ENCODE data around the gene SLC39A11. TPM values are rescaled to one million over a fixed set of nuclear protein-coding genes. Genes with fewer than 3 reads are reported as not detected.
A peak's percentile ranks its signal among the peaks of the same experiment; 100 is the strongest.

SLC39A11 gene
- total and polyA plus RNA-seq, 2 of the 13 experiments (the other 11 are each of a cell fraction or from before 2014, with no cell fraction given) = 17.2 to 31.5 TPM

DNA sequence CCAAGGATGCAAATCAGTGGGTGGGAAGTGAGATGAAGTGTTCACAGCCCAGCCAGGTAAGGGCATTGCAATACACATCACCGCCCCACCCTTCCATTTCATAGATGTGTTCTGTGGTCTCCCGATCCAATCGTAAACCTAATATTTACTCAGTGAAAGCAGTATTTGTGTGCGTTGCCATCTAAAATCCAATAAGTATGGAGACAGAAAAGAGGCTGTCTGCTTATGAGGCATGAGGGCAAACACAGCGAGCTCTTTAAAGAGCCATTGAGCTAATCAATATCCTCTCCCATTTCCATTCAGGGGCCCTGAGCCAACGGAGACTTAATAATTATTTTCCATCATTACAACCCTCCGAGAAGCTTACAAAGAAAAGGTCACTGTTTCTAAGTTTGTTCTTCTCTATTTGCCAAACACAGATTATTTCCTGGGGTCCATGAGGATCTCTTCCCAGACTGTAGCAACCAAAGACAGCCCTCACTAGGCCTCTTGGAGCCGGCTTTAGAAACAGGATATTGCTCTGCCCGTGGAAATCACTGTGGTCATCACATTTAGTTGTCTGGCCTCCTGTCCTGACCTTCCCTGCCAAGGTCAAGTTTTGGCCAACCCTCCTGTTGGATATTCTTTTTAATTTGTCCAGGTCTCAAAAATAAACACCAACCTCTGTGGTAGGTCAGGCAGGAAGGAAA, 120.1 kb downstream of the SLC39A11 start (continued):
- TF ChIP-seq ZNF460 (CRISPR knock-in tag; IDR thresholded peaks at IDR 0.05; ENCODE audit: borderline replicate concordance) = no peak
- TF ChIP-seq SRSF4 (IDR thresholded peaks at IDR 0.05; ENCODE audit: low read depth, low read length, poor library complexity, severe bottlenecking) = no peak
- TF ChIP-seq CAMTA2 (CRISPR knock-in tag; IDR thresholded peaks at IDR 0.05; ENCODE audit: borderline replicate concordance) = no peak
- TF ChIP-seq ZNF605 (CRISPR knock-in tag; IDR thresholded peaks at IDR 0.05) = no peak; the same call in 1 of the 2 replicates
- TF ChIP-seq HDAC1 (CRISPR knock-in tag; IDR thresholded peaks at IDR 0.05) = peak; percentile 90
- no peak for TF ChIP-seq BCL3 (CRISPR knock-in tag; IDR thresholded peaks at IDR 0.05)
- no peak for TF ChIP-seq ZNF839 (CRISPR knock-in tag; IDR thresholded peaks at IDR 0.05; ENCODE audit: borderline replicate concordance)
- TF ChIP-seq, protein P1, sequence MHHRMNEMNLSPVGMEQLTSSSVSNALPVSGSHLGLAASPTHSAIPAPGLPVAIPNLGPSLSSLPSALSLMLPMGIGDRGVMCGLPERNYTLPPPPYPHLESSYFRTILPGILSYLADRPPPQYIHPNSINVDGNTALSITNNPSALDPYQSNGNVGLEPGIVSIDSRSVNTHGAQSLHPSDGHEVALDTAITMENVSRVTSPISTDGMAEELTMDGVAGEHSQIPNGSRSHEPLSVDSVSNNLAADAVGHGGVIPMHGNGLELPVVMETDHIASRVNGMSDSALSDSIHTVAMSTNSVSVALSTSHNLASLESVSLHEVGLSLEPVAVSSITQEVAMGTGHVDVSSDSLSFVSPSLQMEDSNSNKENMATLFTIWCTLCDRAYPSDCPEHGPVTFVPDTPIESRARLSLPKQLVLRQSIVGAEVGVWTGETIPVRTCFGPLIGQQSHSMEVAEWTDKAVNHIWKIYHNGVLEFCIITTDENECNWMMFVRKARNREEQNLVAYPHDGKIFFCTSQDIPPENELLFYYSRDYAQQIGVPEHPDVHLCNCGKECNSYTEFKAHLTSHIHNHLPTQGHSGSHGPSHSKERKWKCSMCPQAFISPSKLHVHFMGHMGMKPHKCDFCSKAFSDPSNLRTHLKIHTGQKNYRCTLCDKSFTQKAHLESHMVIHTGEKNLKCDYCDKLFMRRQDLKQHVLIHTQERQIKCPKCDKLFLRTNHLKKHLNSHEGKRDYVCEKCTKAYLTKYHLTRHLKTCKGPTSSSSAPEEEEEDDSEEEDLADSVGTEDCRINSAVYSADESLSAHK (CRISPR knock-in tag; IDR thresholded peaks at IDR 0.05; ENCODE audit: borderline replicate concordance) = no peak
- no peak for TF ChIP-seq EZH2 (conservative IDR thresholded peaks at IDR 0.05; ENCODE audit: low read depth, low read length)
- 0 out of 2 replicates have a peak, but pooled peaks have one; percentile 52 for TF ChIP-seq ZNF142 (CRISPR knock-in tag; IDR thresholded peaks at IDR 0.05)
- TF ChIP-seq PHB2 (IDR thresholded peaks at IDR 0.05; ENCODE audit: partially characterized antibody) = no peak
- TF ChIP-seq TBL1XR1 (IDR thresholded peaks at IDR 0.05; ENCODE audit: borderline replicate concordance, low read length, partially characterized antibody) = peak; percentile 34
- TF ChIP-seq IKZF1 (IDR thresholded peaks at IDR 0.05) = no peak
- no peak for TF ChIP-seq ELF4 (CRISPR knock-in tag; IDR thresholded peaks at IDR 0.05; ENCODE audit: borderline replicate concordance)
- TF ChIP-seq ZFAT (CRISPR knock-in tag; conservative IDR thresholded peaks at IDR 0.05) = no peak
- no peak for TF ChIP-seq ZNF484 (CRISPR knock-in tag; IDR thresholded peaks at IDR 0.05; ENCODE audit: borderline replicate concordance, low read depth)
- no peak for TF ChIP-seq IKZF4 (CRISPR knock-in tag; IDR thresholded peaks at IDR 0.05; ENCODE audit: borderline replicate concordance, low read depth, not compliant biosample characterization)
- no peak for TF ChIP-seq MATR3 (CRISPR knock-in tag; IDR thresholded peaks at IDR 0.05)

All from HepG2 (cell line).